SK-N-SH treated with all-trans-retinoic acid at 6 μM for 48 hours (cell line): ENCODE measurements around the gene CCDC106.

Experiments
- ATAC-seq: fragments of 200-7000 bp; cut with Tn5 transposase; 3 replicates; pipeline ENCODE4 v1.9.1; 2020; ENCODE audit warnings: mild to moderate bottlenecking, moderate library complexity
- ARNTL ChIP-seq: fragments of 450-650 bp; formaldehyde crosslinking; IDR thresholded peaks from 2 replicates; pipeline ENCODE4 v1.5.0; 2020; ENCODE audit warnings: low read depth, mild to moderate bottlenecking, moderate library complexity, borderline replicate concordance
- BACH2 ChIP-seq: fragments of 250-450 bp; sonication (Bioruptor Pico); IDR thresholded peaks from 2 replicates; pipeline ENCODE4 v1.9.0; 2021; ENCODE audit warnings: mild to moderate bottlenecking, borderline replicate concordance
- CREB5 ChIP-seq: fragments of 250-450 bp; sonication (Bioruptor Pico); IDR thresholded peaks from 2 replicates; pipeline ENCODE4 v1.5.1; 2020; ENCODE audit warnings: low read depth, mild to moderate bottlenecking, moderate library complexity
- CSDC2 ChIP-seq: fragments of 250-450 bp; sonication (Bioruptor Pico); IDR thresholded peaks from 2 replicates; pipeline ENCODE4 v1.5.0; 2020; ENCODE audit warnings: mild to moderate bottlenecking, moderate library complexity
- GLIS3 ChIP-seq: fragments of 250-450 bp; sonication (Bioruptor Pico); IDR thresholded peaks from 2 replicates; pipeline ENCODE4 v1.5.0; 2020; ENCODE audit warnings: mild to moderate bottlenecking, moderate library complexity
- ISL1 ChIP-seq: fragments of 250-450 bp; sonication (Bioruptor Pico); IDR thresholded peaks from 2 replicates; pipeline ENCODE4 v2.1.2; 2022; ENCODE audit warnings: mild to moderate bottlenecking, moderate library complexity
- OSR1 ChIP-seq: fragments of 250-450 bp; sonication (Bioruptor Pico); IDR thresholded peaks from 2 replicates; pipeline ENCODE4 v1.8.0; 2022; ENCODE audit warnings: moderate library complexity, mild to moderate bottlenecking, inconsistent platforms
- PATZ1 ChIP-seq: fragments of 250-450 bp; sonication (Bioruptor Pico); IDR thresholded peaks from 2 replicates; pipeline ENCODE4 v1.8.0; 2020; ENCODE audit warnings: mild to moderate bottlenecking, moderate library complexity, borderline replicate concordance
- PPARA ChIP-seq: fragments of 250-450 bp; sonication (Bioruptor Pico); IDR thresholded peaks from 2 replicates; pipeline ENCODE4 v1.5.0; 2020; ENCODE audit warnings: mild to moderate bottlenecking, borderline replicate concordance
- RARB ChIP-seq: fragments of 250-450 bp; sonication (Bioruptor Pico); IDR thresholded peaks from 2 replicates; pipeline ENCODE4 v1.8.0; 2021; ENCODE audit warnings: mild to moderate bottlenecking, moderate library complexity
- TCF4 ChIP-seq: fragments of 250-450 bp; sonication (Bioruptor Pico); IDR thresholded peaks from 2 replicates; pipeline ENCODE4 v1.8.0; 2021; ENCODE audit warnings: mild to moderate bottlenecking, moderate library complexity, borderline replicate concordance
- TSHZ2 ChIP-seq: fragments of 250-450 bp; sonication (Bioruptor Pico); IDR thresholded peaks from 2 replicates; pipeline ENCODE4 v1.5.0; 2020; ENCODE audit warnings: mild to moderate bottlenecking, moderate library complexity
- ZC3H10 ChIP-seq: fragments of 250-450 bp; sonication (Bioruptor Pico); IDR thresholded peaks from 2 replicates; pipeline ENCODE4 v1.5.1; 2021; ENCODE audit warnings: mild to moderate bottlenecking, moderate library complexity
- ZFP3 ChIP-seq: fragments of 250-450 bp; sonication (Bioruptor Pico); IDR thresholded peaks from 2 replicates; pipeline ENCODE4 v1.5.0; 2020; ENCODE audit warnings: mild to moderate bottlenecking, moderate library complexity
- ZFP30 ChIP-seq: fragments of 450-650 bp; formaldehyde crosslinking; IDR thresholded peaks from 2 replicates; pipeline ENCODE4 v1.5.0; 2022; ENCODE audit warnings: mild to moderate bottlenecking, moderate library complexity
- ZNF565 ChIP-seq: fragments of 450-650 bp; formaldehyde crosslinking; conservative IDR thresholded peaks from 2 replicates; pipeline ENCODE4 v1.5.0; 2020; ENCODE audit warnings: low read depth, mild to moderate bottlenecking, moderate library complexity
- ZNF70 ChIP-seq: fragments of 450-650 bp; formaldehyde crosslinking; IDR thresholded peaks from 2 replicates; pipeline ENCODE4 v1.5.0; 2020; ENCODE audit warnings: mild to moderate bottlenecking, moderate library complexity

The CCDC106 gene

GRCh38 chr19:55694656-55695491, 46.9 kb downstream of the CCDC106 start:
- ATAC-seq = no peak
- TF ChIP-seq ZNF70 (CRISPR knock-in tag) = no peak
- TF ChIP-seq GLIS3 = no peak
- TF ChIP-seq TCF4 (CRISPR knock-in tag) = no peak
- no peak for TF ChIP-seq TSHZ2

- no peak for ATAC-seq
- TF ChIP-seq ARNTL (CRISPR knock-in tag) (no peak), TSHZ2 (no peak), ZNF565 (CRISPR knock-in tag) (no peak), PPARA (CRISPR knock-in tag) (no peak), CREB5 (no peak), RARB (CRISPR knock-in tag) (no peak), ZC3H10 (CRISPR knock-in tag) (no peak), CSDC2 (CRISPR knock-in tag) (no peak), ZFP30 (no peak), PATZ1 (no peak)
- TF ChIP-seq, all 23 proteins: peak for 0
Measured at GRCh38 chr19:55695511-55696290, 47.7 kb downstream of the CCDC106 start.

GRCh38 chr19:55696301-55697068, 48.5 kb downstream of the CCDC106 start:
- ATAC-seq = no peak
- TF ChIP-seq ARNTL (CRISPR knock-in tag) (no peak), PPARA (CRISPR knock-in tag) (no peak), CSDC2 (CRISPR knock-in tag) (no peak), ZFP3 (CRISPR knock-in tag) (no peak), ISL1 (CRISPR knock-in tag) (no peak), ZC3H10 (CRISPR knock-in tag) (no peak), GLIS3 (no peak), BACH2 (CRISPR knock-in tag) (no peak), OSR1 (CRISPR knock-in tag) (no peak), RARB (CRISPR knock-in tag) (no peak)
- TF ChIP-seq, all 23 proteins: peak for 0
